HG02870 (cell line): Measurements from ENCODE around the gene U2SURP.
"Not testable (repeated sequence)": the region's sequence is repeated elsewhere in the genome, so short reads cannot be mapped to it uniquely, and the experiment has no call there.

Source experiments
- ATAC-seq: cut with Tn5 transposase; IDR thresholded peaks from one replicate; pipeline ENCODE4 v1.9.1; 2021; ENCODE audit warnings: mild to moderate bottlenecking, moderate library complexity; ENCODE audit not compliant: unreplicated experiment

Gene U2SURP

GRCh38 chr3:143068059-143068458, 66.7 kb downstream of the U2SURP start:
- no peak for ATAC-seq

- ATAC-seq: no peak
Observed at GRCh38 chr3:143070977-143071551, 69.7 kb downstream of the U2SURP start.

- no peak for ATAC-seq
Observed at GRCh38 chr3:143071776-143072175, 70.4 kb downstream of the U2SURP start.

- not testable (repeated sequence) for ATAC-seq
Observed at GRCh38 chr3:143072298-143073020, 71.1 kb downstream of the U2SURP start.

DNA sequence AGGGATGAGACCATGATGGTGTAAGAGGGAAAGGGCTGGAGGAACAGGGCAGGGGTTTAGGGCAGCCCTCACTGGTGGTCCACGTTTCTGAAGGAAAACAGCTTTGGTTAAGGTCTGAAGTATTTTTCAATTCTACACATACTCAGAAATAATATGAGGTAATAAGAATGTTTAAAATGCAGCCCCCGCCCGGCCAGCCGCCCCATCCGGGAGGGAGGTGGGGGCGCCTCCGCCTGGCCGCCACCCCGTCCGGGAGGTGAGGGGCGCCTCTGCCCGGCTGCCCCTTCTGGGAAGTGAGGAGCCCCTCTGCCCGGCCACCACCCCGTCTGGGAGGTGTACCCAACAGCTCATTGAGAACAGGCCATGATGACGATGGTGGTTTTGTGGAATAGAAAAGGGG, 72.2 kb downstream of the U2SURP start:
- not testable (repeated sequence) for ATAC-seq

DNA sequence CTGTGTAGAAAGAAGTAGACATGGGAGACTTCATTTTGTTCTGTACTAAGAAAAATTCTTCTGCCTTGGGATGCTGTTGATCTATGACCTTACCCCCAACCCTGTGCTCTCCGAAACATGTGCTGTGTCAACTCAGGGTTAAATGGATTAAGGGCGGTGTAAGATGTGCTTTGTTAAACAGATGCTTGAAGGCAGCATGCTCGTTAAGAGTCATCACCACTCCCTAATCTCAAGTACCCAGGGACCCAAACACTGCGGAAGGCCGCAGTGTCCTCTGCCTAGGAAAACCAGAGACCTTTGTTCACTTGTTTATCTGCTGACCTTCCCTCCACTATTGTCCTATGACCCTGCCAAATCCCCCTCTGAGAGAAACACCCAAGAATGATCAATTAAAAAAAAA, 72.6 kb downstream of the U2SURP start:
- ATAC-seq: not testable (repeated sequence)

DNA sequence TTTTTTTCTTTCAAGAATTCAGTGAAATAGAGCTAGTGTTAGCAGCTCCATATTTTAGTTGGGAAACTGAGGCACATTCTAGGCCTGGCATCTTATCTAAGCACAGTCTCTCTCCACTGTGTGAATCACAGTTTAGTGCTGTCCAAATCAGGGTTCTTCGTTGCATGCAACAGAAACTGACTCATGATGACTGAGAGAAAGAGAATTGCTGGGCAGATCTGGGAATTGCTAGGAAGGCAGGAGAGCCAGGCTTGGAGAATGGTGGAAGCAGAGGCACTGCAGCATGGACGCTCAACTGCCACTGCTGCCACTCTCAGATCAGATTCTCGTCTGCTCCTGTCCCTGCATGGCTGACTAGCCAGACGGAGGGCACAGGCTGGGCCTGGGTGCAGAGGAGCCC, 77.5 kb downstream of the U2SURP start:
- no peak for ATAC-seq

DNA sequence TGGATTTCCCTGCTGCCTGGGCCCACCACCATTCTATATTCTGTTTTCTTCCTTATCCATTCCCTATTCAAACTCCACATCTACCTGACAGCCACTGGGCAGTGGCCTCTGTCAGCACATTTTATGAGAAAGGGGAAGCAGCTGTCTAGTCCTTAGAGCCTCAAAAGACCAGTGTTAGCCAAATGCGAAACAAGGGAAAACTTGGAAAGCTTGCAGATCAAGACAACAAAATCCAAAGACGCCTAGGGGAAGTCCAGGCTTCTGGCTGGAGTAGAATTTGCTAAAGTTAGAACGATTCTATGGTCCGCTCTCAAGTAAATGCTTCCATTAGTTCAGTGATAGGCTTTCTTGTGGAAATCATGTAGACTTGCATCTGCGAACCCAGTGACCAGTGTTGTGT, 78.8 kb downstream of the U2SURP start:
- ATAC-seq: no peak

DNA sequence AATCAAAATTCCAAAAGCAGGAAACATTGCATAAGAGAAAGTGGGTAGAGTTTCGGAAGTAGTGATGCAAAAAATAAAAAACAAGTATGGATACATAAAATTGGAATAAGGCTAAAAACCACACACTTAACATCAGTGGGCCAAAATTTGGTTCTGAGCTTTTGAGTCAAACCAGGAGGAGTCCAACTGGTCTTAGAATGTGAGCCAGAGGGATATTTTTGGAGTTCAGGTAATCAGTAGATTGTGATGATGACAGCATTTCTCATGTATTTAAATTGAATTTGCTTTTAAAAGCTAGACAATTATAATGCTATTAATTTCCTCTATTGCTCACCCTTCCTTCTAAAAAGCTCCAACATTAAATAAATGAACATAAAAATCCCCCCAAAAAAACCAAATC, 80.0 kb downstream of the U2SURP start:
- no peak for ATAC-seq

- ATAC-seq: peak; percentile 75
Observed at GRCh38 chr3:143081844-143082778, 80.7 kb downstream of the U2SURP start.

- no peak for ATAC-seq
Observed at GRCh38 chr3:143083781-143084180, 82.4 kb downstream of the U2SURP start.

- ATAC-seq: peak; percentile 48
Observed at GRCh38 chr3:143084856-143085731, 83.7 kb downstream of the U2SURP start.

GRCh38 chr3:143088835-143089234, 87.5 kb downstream of the U2SURP start:
- ATAC-seq: no peak

DNA sequence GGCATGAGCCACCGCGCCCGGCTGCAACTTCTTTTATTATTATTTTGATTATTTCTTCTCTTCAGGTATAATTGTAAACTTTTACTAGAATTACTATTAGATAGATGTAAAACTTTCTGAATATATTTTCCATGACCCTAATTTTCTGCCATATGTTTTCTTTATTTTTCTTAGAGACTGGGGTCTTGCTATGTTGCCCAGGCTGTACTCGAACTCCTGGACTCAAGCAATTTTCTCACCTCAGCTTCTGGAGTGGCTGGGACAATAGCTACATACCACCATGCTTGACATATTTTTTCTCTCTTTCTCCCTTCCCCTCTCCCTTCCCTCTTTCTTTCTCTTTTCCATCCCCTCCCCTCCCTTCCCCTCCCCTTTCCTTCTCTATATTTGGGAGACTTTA, 88.6 kb downstream of the U2SURP start:
- ATAC-seq: no peak

- no peak for ATAC-seq
Observed at GRCh38 chr3:143090486-143090885, 89.1 kb downstream of the U2SURP start.

GRCh38 chr3:143090976-143091837, 89.8 kb downstream of the U2SURP start:
- no peak for ATAC-seq

GRCh38 chr3:143092191-143092590, 90.8 kb downstream of the U2SURP start:
- ATAC-seq: no peak

DNA sequence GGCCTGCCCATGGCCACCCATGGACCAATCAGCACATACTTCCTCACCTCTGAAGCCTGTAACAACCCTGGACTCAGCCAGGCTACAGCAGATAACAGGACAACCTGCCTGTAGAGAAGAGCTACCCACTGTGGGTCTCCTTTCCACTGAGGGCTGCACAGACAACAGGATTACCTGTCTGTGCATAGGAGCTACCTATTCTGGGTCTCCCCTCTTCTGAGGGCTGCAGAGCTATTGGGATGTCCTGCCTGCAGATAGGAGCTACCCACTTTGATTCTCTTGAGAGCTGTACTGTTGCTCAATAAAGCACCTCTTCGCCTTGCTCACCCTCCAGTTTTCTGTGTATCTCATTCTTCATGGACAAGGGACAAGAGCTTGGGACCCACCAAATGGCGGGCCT, 94.4 kb downstream of the U2SURP start:
- ATAC-seq: no peak

DNA sequence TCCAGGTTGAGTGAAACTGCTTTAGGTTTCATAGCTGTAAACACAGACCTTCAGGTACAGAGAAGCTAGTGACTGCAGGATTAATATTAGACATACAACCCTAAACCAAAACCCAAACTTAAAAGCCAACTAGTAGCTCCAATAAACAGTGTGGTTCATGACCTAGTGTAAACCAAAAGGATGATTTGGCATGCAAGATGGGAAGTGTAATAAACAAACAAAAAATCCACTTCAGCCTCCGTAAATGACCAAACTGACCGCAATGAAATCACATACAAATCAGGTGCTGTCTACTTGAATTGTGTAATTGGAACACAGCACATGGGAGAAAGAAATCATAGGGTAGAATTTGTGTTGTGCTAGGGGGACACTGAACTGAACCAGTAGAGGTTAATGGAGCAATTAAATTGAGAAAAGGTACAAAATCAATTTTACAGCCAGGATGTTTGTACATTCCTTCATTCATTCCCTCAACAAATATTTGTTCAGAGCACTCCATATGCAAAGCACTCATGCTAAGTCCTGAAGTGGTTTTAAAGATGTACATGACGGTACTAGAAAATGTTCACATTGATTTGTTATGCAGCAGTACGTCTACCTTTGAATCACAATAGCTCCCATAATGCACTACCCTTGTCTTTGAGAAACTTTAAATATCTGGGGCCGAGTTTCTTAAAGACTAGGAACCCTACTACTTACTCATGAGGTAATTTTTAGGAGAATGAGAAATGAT, 96.8 kb downstream of the U2SURP start:
- no peak for ATAC-seq
